K562 (cell line): Measurements from ENCODE around the gene LMNA. TPM values are rescaled to one million over a fixed set of nuclear protein-coding genes. Genes with fewer than 3 reads are reported as not detected.
A peak's percentile ranks its signal among the peaks of the same experiment; 100 is the strongest.

Experiments used
- ATAC-seq: fragments of 200-7000 bp; cut with Tn5 transposase; 3 replicates; pipeline ENCODE4 v1.9.1; 2020; ENCODE audit warnings: moderate library complexity
- BruUV-seq: library from RNA; stranded (reverse); fragments of 400-500 nt; replicated peaks from 2 replicates; lab custom pipeline; 2021; lab: Mats Ljungman, UMichigan
- CTCF ChIA-PET: fragments of 300-600 bp; formaldehyde crosslinking; extraction: SDS; loops from one replicate; lab custom pipeline; 2021; ENCODE audit warnings: low intra/inter-chr PET ratio; lab: Yijun Ruan, JAX
- POLR2A ChIA-PET: fragments of 300-600, 350-650 bp; sonication (Branson Sonifier 250); formaldehyde crosslinking; extraction: SDS; loops from one replicate; lab custom pipeline; 2021; ENCODE audit warnings: antibody characterized with exemption, inconsistent platforms; lab: Yijun Ruan, JAX
- DNase-seq, 4 experiments: peaks; one replicate each; pipeline versions ENCODE4 v3.0.0 to v3.0.0-alpha.2; 2011 to 2018; ENCODE audit warnings: low spot score in 3 of 4, mixed read lengths in 3 of 4; ENCODE audit errors: extremely low read depth in 1 of 4
- FAIRE-seq: peaks from 2 replicates; lab custom pipeline; 2011; peaks lifted over from hg19 to GRCh38; lab: Jason Lieb, UNC
- H2AFZ ChIP-seq: 2 replicates; pipeline ENCODE4 v1.6.0; 2011; ENCODE audit warnings: low read depth, low read length, control low read depth, inconsistent platforms
- H3K27ac ChIP-seq: fragments of 200-600 bp; 3 replicates; pipeline ENCODE4 v1.8.0; 2011; ENCODE audit warnings: low read depth, mild to moderate bottlenecking, control low read depth, inconsistent platforms, low read length, moderate library complexity, mixed read lengths; ENCODE audit errors: extremely low read depth
- H3K27me3 ChIP-seq, 2 experiments: fragments of 300-600 bp in 1 of 2; 2 replicates in 1 of 2; 3 replicates in 1 of 2; pipeline versions ENCODE4 v1.6.0 to v1.8.0; 2011; ENCODE audit warnings: inconsistent platforms in 2 of 2, low read length in 2 of 2, mild to moderate bottlenecking in 1 of 2, mixed read lengths in 1 of 2, moderate library complexity in 1 of 2; ENCODE audit not compliant: control insufficient read depth in 2 of 2, insufficient read depth in 2 of 2
- H3K36me3 ChIP-seq: fragments of 300-600 bp; 3 replicates; pipeline ENCODE4 v1.8.0; 2011; ENCODE audit warnings: mild to moderate bottlenecking, low read length, inconsistent platforms; ENCODE audit not compliant: control insufficient read depth, insufficient read depth
- H3K4me1 ChIP-seq, 2 experiments: fragments of 200-600 bp in 1 of 2; replicated peaks in 1 of 2; 2 replicates in 1 of 2; 3 replicates in 1 of 2; pipeline versions ENCODE4 v1.5.1 to v1.8.0; 2011; ENCODE audit warnings: inconsistent platforms in 2 of 2, low read length in 2 of 2, mild to moderate bottlenecking in 1 of 2, mixed read lengths in 1 of 2, moderate library complexity in 1 of 2; ENCODE audit not compliant: control insufficient read depth in 2 of 2, insufficient read depth in 2 of 2
- H3K4me2 ChIP-seq: 2 replicates; pipeline ENCODE4 v1.6.1; 2011; ENCODE audit warnings: low read length, control low read depth, inconsistent platforms, mixed read lengths; ENCODE audit not compliant: insufficient read depth
- H3K4me3 ChIP-seq: fragments of 200-600 bp; sonication (generic), shearing (Covaris generic); 2 replicates; pipeline ENCODE4 v1.5.1; 2016; ENCODE audit warnings: control low read depth, inconsistent platforms
- H3K79me2 ChIP-seq: fragments of 200-600 bp; 3 replicates; pipeline ENCODE4 v1.8.0; 2011; ENCODE audit warnings: low read length, inconsistent platforms; ENCODE audit not compliant: control insufficient read depth, insufficient read depth
- H3K9ac ChIP-seq, 2 experiments: 2 replicates each; pipeline versions ENCODE4 v1.6.0 to v1.6.1; 2011; ENCODE audit warnings: low read depth in 2 of 2, low read length in 2 of 2, control low read depth in 1 of 2, inconsistent platforms in 1 of 2, mild to moderate bottlenecking in 1 of 2, mixed read lengths in 1 of 2; ENCODE audit not compliant: insufficient read depth in 1 of 2
- H3K9me1 ChIP-seq: one replicate; pipeline ENCODE4 v1.6.0; 2011; ENCODE audit warnings: inconsistent platforms, mild to moderate bottlenecking, low read length, moderate library complexity; ENCODE audit not compliant: control insufficient read depth, insufficient read depth
- H3K9me3 ChIP-seq: replicated peaks from 2 replicates; pipeline ENCODE4 v1.5.1; 2011; ENCODE audit warnings: low read depth, low read length, inconsistent platforms; ENCODE audit not compliant: control insufficient read depth, insufficient read depth
- H4K20me1 ChIP-seq: replicated peaks from 2 replicates; pipeline ENCODE4 v1.6.1; 2011; ENCODE audit warnings: low read length, inconsistent platforms, mixed read lengths; ENCODE audit not compliant: control insufficient read depth, insufficient read depth
- GATAD2A ChIP-seq: fragments of 450-650 bp; IDR thresholded peaks from 2 replicates; pipeline ENCODE4 v1.6.1; 2017
- NRF1 ChIP-seq, 2 experiments: fragments of 450-650 bp; IDR thresholded peaks in 1 of 2; conservative IDR thresholded peaks in 1 of 2; 2 replicates each; pipeline ENCODE4 v1.6.1; 2014; ENCODE audit warnings: mild to moderate bottlenecking in 2 of 2
- SMAD1 ChIP-seq: fragments of 150-350 bp; IDR thresholded peaks from 2 replicates; pipeline ENCODE4 v1.6.1; 2014; ENCODE audit warnings: low read length, low read depth; ENCODE audit not compliant: partially characterized antibody
- TCF3 ChIP-seq: sonication (generic); formaldehyde crosslinking; IDR thresholded peaks from 2 replicates; pipeline ENCODE4 v1.4.0; 2020; ENCODE audit warnings: mild to moderate bottlenecking, missing genetic modification reagents
- TCF7L2 ChIP-seq: fragments of 150-350 bp; IDR thresholded peaks from 2 replicates; pipeline ENCODE4 v1.6.1; 2016; ENCODE audit warnings: low read depth, mild to moderate bottlenecking, low read length, moderate library complexity
- whole genome bisulfite sequencing: fragments of 100-300 bp; shearing (Covaris generic); methylation state at CpG from one replicate; pipeline ENCODE4 v1.1.6; 2016; ENCODE audit warnings: low coverage, mixed read lengths; ENCODE audit not compliant: insufficient coverage; ENCODE audit errors: missing lambda C conversion rate; 5-methylcytosine and 5-hydroxymethylcytosine counted together
- in situ Hi-C: fragments of 300-500 bp; cut with MboI; formaldehyde crosslinking; loops from 4 replicates; pipeline ENCODE4 v1.15.0; 2018; ENCODE audit warnings: inconsistent platforms, mixed read lengths
- intact Hi-C: fragments of 100-400 bp; cut with micrococcal nuclease; formaldehyde crosslinking; loops from 2 replicates; pipeline ENCODE4 v1.14.2; 2022
- polyA plus RNA-seq, 8 experiments: library from polyadenylated mRNA; depleted of rRNA in 4 of 8; stranded (reverse) in 5 of 8; unstranded in 3 of 8; fragments of >200 nt; fragmentation: Nextera tagmentation in 2 of 8; fragmentation: Illumina TruSeq in 1 of 8; extraction: Ambion mirVana in 2 of 8; extraction: Trizol in 1 of 8; gene quantifications; 2 replicates each; pipeline versions ENCODE4 v1.2.1 to v1.2.3, GENCODE V29; 2011 to 2014; ENCODE audit warnings: inconsistent platforms in 1 of 8, missing spikeins in 1 of 8
- total RNA-seq, 7 experiments: library from RNA; depleted of rRNA in 6 of 7; stranded (reverse); fragments of >200 nt in 6 of 7; fragmentation: Illumina TruSeq in 2 of 7; extraction: Trizol in 2 of 7; gene quantifications; 2 replicates each; pipeline versions ENCODE4 v1.2.1 to v1.2.3, GENCODE V29; 2011 to 2021; ENCODE audit warnings: low replicate concordance in 1 of 7
- TF ChIP-seq, protein P1 (sequence below): sonication (generic); IDR thresholded peaks from 2 replicates; pipeline ENCODE4 v1.6.1; 2016
- TF ChIP-seq, protein P2 (sequence below): fragments of 450-650 bp; IDR thresholded peaks from 2 replicates; pipeline ENCODE4 v1.6.1; 2018; ENCODE audit not compliant: partially characterized antibody
- TF ChIP-seq, protein P3 (sequence below): fragments of 450-650 bp; IDR thresholded peaks from 2 replicates; pipeline ENCODE4 v1.6.1; 2017; ENCODE audit warnings: antibody characterized with exemption, mild to moderate bottlenecking
- TF ChIP-seq, protein P4 (sequence below), 2 experiments: fragments of 200-800 bp in 1 of 2; sonication (Bioruptor generic) in 1 of 2; sonication (generic) in 1 of 2; formaldehyde crosslinking in 1 of 2; IDR thresholded peaks in 1 of 2; conservative IDR thresholded peaks in 1 of 2; 2 replicates each; pipeline versions ENCODE4 v1.5.0 to v1.6.1; 2016 to 2020; ENCODE audit warnings: missing compliant biosample characterization in 1 of 2, missing genetic modification characterization in 1 of 2, missing genetic modification reagents in 1 of 2

LMNA gene
- total and polyA plus RNA-seq, 9 of the 15 experiments (the other 6 are each of a cell fraction or from before 2014, with no cell fraction given) = 1.00 to 347 (median 88.2) TPM

DNA sequence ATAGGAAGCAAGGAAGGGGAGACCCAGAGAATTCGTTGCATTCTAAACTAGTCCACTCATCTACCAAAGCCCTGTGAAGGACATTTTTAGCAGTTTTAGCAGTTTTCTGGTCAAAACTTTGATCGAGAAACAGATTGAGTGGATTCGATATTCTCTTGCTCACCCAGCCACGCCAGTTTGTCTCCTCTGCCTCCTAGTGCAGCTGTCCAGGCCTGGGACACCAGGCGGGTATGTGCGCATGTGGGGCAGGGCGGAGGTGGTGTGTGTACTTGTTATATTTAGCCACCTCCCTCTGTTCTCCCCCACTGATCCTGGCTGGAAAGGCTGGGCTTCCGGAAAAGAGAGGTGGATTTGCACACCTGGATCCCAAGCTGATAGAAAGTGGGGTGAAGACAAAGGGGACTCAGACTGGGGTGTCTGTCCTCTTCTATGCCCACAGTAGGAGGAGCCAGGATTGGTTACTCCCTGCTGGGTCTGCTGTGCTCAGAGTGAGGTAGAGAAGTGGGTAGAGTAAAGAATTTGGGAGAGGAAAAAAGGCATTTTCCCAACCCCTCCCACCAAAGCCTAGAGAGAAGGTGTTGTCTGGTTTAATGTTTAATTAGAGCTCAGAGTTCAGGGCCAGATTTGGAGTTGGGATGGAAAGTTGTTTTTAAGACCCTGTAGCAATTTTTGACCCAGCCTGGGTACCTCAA lies 3.8 kb downstream of the LMNA start:
- Histone ChIP-seq H2AFZ (no peak overlapping the region), H3K9me1 (no peaks in the 10 kb centered on the region)
- DNase-seq = no peak
- TF ChIP-seq, protein P1, sequence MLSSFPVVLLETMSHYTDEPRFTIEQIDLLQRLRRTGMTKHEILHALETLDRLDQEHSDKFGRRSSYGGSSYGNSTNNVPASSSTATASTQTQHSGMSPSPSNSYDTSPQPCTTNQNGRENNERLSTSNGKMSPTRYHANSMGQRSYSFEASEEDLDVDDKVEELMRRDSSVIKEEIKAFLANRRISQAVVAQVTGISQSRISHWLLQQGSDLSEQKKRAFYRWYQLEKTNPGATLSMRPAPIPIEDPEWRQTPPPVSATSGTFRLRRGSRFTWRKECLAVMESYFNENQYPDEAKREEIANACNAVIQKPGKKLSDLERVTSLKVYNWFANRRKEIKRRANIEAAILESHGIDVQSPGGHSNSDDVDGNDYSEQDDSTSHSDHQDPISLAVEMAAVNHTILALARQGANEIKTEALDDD = peak; percentile 66
- TF ChIP-seq, protein P2, sequence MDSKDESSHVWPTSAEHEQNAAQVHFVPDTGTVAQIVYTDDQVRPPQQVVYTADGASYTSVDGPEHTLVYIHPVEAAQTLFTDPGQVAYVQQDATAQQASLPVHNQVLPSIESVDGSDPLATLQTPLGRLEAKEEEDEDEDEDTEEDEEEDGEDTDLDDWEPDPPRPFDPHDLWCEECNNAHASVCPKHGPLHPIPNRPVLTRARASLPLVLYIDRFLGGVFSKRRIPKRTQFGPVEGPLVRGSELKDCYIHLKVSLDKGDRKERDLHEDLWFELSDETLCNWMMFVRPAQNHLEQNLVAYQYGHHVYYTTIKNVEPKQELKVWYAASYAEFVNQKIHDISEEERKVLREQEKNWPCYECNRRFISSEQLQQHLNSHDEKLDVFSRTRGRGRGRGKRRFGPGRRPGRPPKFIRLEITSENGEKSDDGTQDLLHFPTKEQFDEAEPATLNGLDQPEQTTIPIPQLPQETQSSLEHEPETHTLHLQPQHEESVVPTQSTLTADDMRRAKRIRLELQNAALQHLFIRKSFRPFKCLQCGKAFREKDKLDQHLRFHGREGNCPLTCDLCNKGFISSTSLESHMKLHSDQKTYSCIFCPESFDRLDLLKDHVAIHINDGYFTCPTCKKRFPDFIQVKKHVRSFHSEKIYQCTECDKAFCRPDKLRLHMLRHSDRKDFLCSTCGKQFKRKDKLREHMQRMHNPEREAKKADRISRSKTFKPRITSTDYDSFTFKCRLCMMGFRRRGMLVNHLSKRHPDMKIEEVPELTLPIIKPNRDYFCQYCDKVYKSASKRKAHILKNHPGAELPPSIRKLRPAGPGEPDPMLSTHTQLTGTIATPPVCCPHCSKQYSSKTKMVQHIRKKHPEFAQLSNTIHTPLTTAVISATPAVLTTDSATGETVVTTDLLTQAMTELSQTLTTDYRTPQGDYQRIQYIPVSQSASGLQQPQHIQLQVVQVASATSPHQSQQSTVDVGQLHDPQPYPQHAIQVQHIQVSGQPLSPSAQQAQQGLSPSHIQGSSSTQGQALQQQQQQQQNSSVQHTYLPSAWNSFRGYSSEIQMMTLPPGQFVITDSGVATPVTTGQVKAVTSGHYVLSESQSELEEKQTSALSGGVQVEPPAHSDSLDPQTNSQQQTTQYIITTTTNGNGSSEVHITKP = peak; percentile 50
- TF ChIP-seq SMAD1 (no peak), GATAD2A (0 out of 2 replicates have a peak, but pooled peaks have one; percentile 27), TCF7L2 (no peak), TCF3 (CRISPR knock-in tag) (peak; percentile 7; the same call in 1 of the 2 replicates), NRF1 (conservative IDR thresholded peaks at IDR 0.05 in 1 of 2, IDR thresholded peaks at IDR 0.05 in 1 of 2) (peak in 1 of 2 experiments; percentile 34; a peak in 1 of 4 replicates)
- TF ChIP-seq, protein P3, sequence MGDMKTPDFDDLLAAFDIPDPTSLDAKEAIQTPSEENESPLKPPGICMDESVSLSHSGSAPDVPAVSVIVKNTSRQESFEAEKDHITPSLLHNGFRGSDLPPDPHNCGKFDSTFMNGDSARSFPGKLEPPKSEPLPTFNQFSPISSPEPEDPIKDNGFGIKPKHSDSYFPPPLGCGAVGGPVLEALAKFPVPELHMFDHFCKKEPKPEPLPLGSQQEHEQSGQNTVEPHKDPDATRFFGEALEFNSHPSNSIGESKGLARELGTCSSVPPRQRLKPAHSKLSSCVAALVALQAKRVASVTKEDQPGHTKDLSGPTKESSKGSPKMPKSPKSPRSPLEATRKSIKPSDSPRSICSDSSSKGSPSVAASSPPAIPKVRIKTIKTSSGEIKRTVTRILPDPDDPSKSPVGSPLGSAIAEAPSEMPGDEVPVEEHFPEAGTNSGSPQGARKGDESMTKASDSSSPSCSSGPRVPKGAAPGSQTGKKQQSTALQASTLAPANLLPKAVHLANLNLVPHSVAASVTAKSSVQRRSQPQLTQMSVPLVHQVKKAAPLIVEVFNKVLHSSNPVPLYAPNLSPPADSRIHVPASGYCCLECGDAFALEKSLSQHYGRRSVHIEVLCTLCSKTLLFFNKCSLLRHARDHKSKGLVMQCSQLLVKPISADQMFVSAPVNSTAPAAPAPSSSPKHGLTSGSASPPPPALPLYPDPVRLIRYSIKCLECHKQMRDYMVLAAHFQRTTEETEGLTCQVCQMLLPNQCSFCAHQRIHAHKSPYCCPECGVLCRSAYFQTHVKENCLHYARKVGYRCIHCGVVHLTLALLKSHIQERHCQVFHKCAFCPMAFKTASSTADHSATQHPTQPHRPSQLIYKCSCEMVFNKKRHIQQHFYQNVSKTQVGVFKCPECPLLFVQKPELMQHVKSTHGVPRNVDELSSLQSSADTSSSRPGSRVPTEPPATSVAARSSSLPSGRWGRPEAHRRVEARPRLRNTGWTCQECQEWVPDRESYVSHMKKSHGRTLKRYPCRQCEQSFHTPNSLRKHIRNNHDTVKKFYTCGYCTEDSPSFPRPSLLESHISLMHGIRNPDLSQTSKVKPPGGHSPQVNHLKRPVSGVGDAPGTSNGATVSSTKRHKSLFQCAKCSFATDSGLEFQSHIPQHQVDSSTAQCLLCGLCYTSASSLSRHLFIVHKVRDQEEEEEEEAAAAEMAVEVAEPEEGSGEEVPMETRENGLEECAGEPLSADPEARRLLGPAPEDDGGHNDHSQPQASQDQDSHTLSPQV = peak; percentile 25; the same call in 1 of the 2 replicates
- TF ChIP-seq, protein P4, sequence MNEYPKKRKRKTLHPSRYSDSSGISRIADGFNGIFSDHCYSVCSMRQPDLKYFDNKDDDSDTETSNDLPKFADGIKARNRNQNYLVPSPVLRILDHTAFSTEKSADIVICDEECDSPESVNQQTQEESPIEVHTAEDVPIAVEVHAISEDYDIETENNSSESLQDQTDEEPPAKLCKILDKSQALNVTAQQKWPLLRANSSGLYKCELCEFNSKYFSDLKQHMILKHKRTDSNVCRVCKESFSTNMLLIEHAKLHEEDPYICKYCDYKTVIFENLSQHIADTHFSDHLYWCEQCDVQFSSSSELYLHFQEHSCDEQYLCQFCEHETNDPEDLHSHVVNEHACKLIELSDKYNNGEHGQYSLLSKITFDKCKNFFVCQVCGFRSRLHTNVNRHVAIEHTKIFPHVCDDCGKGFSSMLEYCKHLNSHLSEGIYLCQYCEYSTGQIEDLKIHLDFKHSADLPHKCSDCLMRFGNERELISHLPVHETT (CRISPR knock-in tag; conservative IDR thresholded peaks at IDR 0.05 in 1 of 2, IDR thresholded peaks at IDR 0.05 in 1 of 2) = no peak
- TF ChIP-seq, all 486 proteins: peak for 6
- H3K9me3 ChIP-seq = no peaks in the 10 kb centered on the region
- peaks cover 87% of the 10 kb centered on the region for H3K79me2 ChIP-seq
- peaks cover 56 to 75% of the 10 kb centered on the region in 2 experiments for H3K4me1 ChIP-seq
- BruUV-seq = TSS peak; percentile 16
- ATAC-seq (no peak), FAIRE-seq (peak; percentile 19)
- peak overlapping the region; percentile 81 to 83; a peak in 3 of 4 replicates for H3K9ac ChIP-seq
- peaks cover 27% of the 10 kb centered on the region for H4K20me1 ChIP-seq
- no peaks in the 10 kb centered on the region for H3K27me3 ChIP-seq
- H3K4me2 ChIP-seq = peak overlapping the region; percentile 67
- 45% methylated on average over 7 of the region's 8 CpGs for WGBS
- intact Hi-C loops (no loop called here), in situ Hi-C loops (no loop called here)
- ChIA-PET CTCF (no interaction called here), POLR2A (interaction anchor here (0.6 to 8.5 kb wide), 9 partner anchors 9 to 559 kb away, joined by 3 to 164 read pairs (median 3); partner anchors contain the start of genes MEX3A, NES and PMF1)
- peak overlapping the region; percentile 22 for H3K27ac ChIP-seq
- peak overlapping the region; percentile 24 for H3K4me3 ChIP-seq
- H3K36me3 ChIP-seq = peaks cover 25% of the 10 kb centered on the region; the same call in 2 of the 3 replicates
